GOT3 (cell line): ENCODE results near the gene CLEC11A.

Experiments
- DNase-seq: peaks from one replicate; lab custom pipeline; 2025; ENCODE audit warnings: mixed read lengths; lab: John Stamatoyannopoulos, UW

The CLEC11A gene, protein sequence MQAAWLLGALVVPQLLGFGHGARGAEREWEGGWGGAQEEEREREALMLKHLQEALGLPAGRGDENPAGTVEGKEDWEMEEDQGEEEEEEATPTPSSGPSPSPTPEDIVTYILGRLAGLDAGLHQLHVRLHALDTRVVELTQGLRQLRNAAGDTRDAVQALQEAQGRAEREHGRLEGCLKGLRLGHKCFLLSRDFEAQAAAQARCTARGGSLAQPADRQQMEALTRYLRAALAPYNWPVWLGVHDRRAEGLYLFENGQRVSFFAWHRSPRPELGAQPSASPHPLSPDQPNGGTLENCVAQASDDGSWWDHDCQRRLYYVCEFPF

GRCh38 chr19:50723069-50723468 is at the start of gene CLEC11A:
TSS of gene CLEC11A (plus strand) at chr19:50723364. CDS start at chr19:50723526, 162 bp downstream.
- peak; percentile 41 for DNase-seq

DNA sequence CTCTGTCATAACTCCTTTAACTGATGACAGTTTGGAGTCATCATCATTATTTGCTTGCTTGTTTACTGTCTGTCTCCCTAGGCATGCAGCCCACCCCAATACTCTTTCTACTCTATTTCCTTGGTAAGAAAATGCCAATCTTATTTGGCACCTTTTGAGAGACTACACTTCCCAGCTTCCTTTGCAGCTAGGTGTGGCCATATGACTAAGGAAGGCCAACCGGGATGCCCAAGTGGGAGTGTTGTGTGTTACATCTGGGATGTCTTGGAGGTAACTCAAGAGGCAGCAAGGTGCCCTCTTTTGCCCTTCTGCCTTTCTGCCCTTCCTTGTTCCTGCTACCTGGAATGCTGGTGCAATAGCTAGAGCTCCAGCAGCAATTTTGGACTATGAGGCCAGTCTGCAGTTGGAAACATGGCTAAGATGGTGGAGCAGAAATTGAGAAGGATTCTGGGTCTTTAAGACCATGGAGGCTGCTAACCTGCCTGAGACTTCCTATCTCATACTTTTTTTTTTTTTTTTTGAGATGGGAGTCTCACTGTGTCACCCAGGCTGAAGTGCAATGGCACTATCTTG is 46.5 kb upstream of the CLEC11A start:
- DNase-seq, result no peak

- no peak for DNase-seq
Measured at GRCh38 chr19:50677636-50678035, 45.5 kb upstream of the CLEC11A start.

DNA sequence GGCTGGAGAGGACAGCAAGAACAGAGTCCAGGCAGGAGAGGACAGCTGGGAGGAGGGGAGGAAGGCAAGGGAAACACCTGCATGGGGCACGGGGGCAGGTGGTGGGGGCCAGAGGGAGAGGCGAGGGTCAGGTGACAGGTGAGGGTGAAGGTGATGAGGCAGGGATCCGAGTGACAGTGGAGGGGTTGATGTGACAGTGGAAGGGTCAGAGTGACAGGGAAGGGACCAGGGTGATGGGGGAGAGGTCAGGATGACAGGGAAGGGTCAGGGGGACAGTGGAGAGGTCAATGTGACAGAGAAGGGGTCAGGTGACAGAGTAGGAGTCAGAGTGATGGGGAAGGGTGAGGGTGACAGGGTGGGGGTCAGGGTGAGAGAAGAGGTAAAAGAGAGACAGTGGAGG is 44.8 kb upstream of the CLEC11A start:
- DNase-seq, result no peak

GRCh38 chr19:50679177-50680125 is 43.7 kb upstream of the CLEC11A start:
- DNase-seq, result peak; percentile 7

DNA sequence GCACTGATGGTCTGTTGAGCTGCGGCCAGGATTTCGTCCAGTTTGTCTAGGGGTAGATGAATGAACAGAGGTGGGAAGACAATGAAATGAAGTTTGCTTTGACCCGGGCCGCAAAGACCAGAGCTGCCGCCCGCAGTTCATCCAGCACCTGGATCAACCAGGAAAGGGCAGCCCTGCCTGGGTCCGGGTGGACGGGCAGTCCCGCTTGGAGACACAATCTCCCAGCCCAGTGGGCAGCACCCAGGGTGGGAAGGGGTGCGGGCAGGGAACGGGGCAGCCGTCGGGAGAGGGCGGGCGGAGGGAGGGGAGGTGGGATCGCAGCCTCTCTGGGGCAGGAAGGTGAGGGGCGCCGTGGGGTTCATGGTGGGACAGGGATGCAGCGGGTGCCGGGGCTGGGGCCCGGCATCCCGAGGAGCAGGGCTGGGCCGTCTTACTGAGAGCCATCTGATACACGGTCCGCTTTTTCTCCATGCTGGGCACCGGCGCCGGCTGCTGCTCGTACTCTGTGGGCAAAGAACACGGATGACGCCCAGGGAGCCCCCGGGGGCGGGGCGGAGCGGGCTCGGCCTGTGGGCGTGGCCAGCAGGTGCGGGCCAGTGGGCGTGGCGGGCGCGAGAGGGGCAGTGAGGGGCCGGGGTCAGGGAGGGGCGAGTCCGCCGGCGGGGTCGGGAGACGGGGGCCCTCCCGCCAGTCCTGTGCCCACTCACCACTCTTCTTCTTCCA is 36.7 kb upstream of the CLEC11A start:
- DNase-seq, result no peak

DNA sequence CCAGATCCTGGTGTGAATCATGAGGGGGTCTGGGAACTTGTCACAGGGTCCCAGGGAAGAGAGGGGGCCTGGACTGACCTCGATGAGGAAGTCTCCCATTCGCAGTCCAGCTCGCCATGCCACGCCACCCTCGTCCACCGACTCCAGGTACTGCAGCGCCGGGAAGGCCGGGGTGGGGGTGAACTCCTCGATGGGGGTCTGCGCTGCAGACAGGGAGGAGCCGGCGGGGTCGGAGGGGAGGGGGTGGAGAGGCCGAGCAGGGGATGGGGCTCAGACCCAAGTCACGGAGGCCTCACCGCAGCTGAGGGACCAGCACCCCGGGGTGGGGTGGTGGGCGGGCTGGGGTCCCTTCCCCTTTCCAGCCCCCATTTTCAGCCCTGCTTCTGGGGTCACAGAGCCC is 34.4 kb upstream of the CLEC11A start:
- no peak for DNase-seq

- no peak for DNase-seq
Measured at GRCh38 chr19:50690439-50690838, 32.7 kb upstream of the CLEC11A start.

DNA sequence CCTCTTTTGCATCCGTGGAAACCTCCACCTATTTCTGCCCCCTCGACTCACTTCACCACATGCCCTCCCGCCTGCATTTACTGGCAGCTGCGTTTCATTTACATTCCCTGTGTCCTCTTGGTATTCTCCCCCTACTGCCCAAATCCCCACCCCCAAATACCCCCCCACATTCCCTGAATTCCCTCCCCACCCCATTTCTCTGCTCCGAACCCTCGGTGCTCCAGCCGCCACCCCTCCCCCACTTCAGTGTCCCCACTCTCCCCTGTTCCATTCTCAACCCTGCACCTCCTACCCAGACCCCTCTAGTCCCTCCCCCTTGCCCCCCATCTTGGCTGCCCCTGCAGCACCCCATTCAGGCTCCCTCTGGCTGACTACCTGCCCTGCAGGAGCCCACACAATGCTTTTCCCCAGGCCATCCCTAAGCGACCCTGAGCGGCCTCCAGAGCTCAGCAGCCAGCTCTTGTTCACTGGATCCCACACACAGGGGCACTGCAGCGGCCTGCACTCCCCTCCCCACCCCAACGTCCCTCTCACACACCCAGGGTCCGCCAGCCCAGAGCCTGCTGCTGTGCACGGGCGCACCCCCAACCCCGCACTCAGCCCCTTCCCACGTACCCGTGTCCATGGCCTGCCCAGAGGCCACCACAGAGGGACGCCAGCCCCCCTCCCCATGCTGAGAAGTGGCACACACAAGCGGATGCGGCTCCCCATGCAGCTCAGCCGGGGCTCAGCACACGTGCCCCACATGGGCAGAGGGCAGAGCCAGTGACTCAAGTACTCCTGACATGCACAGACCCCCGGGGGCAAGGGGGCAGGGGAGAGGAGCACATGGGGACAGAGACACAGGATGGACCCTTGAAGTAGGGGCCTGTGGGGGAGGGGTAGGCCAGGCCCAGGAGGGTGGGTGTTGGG is 29.8 kb upstream of the CLEC11A start:
- no peak for DNase-seq

- DNase-seq, result no peak
Measured at GRCh38 chr19:50694815-50695145, 28.4 kb upstream of the CLEC11A start.

DNA sequence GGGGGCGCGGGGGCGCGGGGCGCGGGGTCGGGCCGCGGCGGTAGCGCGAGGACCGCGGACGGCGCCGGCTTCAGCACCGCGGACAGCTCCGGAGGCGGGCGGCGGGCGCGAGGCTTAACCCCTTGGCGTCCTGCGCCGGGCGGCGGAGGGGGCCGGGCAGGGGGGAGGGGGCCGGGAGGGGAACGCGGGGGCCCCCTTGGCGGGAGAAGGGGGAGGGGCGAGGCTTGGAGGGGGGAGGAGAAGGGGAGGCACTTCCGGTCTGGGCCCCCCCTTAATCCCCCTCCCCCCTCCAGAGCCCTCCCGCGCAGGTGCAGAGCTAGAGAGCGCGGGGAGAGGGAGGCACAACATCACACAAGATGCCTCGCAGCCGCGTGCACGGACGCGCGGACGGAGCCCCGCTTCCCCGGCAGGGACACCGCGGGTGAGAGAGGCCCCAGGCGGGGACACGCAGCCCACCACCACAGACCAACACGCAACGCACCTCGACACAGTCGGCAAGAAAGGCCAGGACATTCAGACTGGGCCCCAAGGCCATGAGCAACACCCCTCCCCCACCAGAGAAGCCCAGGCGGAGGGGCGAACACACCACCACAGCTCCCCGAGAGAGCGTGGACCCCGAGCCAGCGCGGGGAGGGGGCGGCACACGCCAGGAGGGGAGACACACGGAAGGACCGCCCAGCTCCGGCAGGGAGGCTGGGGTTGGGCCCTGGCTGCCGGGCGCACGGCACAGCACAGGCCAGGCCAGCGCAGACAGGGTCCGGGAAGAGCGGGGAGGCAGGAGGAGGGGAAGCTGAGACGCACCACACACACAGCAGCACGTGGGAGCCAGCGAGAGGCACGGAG is 27.7 kb upstream of the CLEC11A start:
- DNase-seq, result no peak

- DNase-seq, result no peak
Measured at GRCh38 chr19:50696094-50696483, 27.1 kb upstream of the CLEC11A start.

DNA sequence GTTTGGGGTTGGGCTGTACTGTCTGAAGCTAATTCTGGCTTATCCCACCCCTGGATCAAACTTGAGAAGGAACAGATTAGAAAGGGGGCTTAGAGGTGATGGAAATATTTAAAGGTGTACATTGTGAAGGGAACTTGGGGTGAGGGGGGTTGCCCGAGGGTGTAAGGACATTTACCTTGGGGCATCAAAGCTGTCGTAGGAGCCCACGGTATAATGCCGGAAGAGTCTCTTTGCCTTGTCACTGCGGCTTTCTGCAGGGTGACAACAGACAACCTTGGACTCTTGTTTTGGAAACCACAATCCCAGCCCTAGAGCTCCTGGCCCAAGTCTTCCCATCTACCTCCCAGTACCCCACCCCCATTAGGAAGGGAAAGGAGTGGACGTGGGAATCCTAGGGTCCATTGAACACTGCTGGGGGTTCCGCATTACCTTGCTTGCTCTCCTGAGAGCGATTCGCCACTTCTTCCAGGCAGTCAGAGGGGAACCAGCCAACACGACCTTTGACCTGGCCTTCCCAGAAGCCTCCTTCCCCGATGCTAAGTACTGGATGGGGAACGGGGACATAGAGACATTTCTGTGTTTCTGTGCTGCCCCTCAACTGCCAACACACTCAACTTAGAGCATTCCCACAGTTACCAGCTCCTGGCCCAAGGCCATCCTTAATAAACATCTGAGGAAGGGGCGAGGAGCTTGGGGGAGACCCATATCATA is 25.6 kb upstream of the CLEC11A start:
- no peak for DNase-seq

DNA sequence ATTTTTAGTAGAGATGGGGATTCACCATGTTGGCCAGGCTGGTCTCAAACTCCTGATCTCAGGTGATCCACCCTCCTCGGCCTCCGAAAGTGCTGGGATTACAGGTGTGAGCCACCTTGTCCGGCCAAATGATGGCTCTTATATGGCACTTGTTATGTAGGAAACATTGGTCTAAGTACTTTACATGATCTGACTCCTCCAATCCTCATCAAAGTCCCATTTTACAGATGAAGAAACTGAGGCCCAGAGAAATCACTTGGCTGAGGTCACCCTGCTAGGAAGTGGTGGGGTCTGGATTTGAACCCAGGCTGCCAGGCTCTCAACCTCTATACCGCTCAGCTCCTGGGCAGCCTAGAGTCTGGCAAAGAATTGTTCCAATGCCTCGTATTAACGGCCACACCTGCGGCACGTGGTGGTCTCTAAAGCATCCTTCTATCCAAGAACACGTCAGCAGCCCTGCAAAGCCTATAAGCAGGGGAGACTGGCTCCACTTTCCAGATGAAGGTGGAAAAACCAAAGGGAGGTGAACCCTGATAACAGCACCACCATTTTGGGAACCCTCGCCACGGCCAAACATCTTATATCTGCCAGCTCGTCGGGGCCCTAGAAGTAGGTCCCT is 21.7 kb upstream of the CLEC11A start:
- no peak for DNase-seq

DNA sequence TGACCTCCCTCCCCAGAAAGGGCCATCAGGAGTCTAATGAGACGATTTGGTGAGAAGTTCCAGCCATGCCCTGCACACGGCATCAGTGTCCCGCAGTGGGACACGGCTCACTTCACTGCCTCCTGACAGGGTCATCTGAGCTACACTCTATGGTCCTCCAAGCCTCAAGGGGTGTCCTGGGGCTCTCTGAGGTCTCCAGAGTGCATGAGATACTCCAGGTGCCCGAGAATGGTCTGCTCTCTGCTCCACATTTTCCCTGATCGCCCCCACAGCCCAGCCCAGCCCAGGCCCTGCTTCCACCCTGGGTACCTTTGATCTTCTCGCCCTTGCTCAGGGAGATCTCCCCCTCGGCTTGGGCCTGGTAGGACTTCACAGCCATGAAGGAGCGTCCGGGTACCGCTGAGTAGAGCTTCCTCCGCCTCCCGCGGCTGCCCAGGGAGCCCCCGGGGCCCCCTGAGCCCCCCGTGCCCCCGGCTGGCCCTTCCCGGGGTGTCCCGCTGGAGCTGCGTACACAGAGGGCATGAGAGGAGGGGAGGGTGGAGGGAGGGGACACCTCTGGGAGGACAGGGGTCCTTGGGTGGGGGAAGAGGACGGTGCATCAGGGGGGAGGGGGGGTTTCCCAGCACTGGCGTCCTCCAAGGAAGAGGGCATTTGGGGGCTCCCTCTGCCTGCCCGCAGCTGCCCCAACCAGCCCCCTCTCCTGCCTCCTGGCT is 20.9 kb upstream of the CLEC11A start:
- DNase-seq, result no peak

- no peak for DNase-seq
Measured at GRCh38 chr19:50702871-50703829, 20.0 kb upstream of the CLEC11A start.
